ENCODE measurements around the gene PCDHGA12. TPM values are rescaled to one million over a fixed set of nuclear protein-coding genes. Genes with fewer than 3 reads are reported as not detected.

The PCDHGA12 gene
- total and polyA plus RNA-seq, 10 of the 15 experiments (the other 5 are each of a cell fraction or from before 2014, with no cell fraction given), result 0.04 to 0.79 (median 0.36) TPM; not detected in 2

GRCh38 chr5:141475625-141476131 lies 45.4 kb downstream of the PCDHGA12 start, which contains the start of gene PCDHGC3 (continued):
- TF ChIP-seq ATF2 (IDR thresholded peaks at IDR 0.05; ENCODE audit: low read length) (no peak), SMAD5 (IDR thresholded peaks at IDR 0.05; ENCODE audit: low read depth) (no peak), CUX1 (IDR thresholded peaks at IDR 0.05; ENCODE audit: insufficient replicate concordance, low read depth, low read length) (no peak), YBX1 (IDR thresholded peaks at IDR 0.05) (no peak), BCLAF1 (IDR thresholded peaks at IDR 0.05) (no peak), IKZF1 (conservative IDR thresholded peaks at IDR 0.05) (no peak), GABPA (IDR thresholded peaks at IDR 0.05; ENCODE audit: low read depth) (no peak), FOXK2 (IDR thresholded peaks at IDR 0.05) (no peak), TAF1 (IDR thresholded peaks at IDR 0.05; ENCODE audit: borderline replicate concordance, low read depth, low read length) (0 out of 2 replicates have a peak, but pooled peaks have one; percentile 26), NR2C2 (IDR thresholded peaks at IDR 0.05; ENCODE audit: borderline replicate concordance, control insufficient read depth, insufficient read length, low read depth) (no peak), BRCA1 (IDR thresholded peaks at IDR 0.05; ENCODE audit: low read depth, low read length) (no peak), PRDM15 (CRISPR knock-in tag; IDR thresholded peaks at IDR 0.05) (no peak), CHD2 (IDR thresholded peaks at IDR 0.05; ENCODE audit: borderline replicate concordance, low read depth, low read length) (0 out of 2 replicates have a peak, but pooled peaks have one; percentile 27), ZNF622 (IDR thresholded peaks at IDR 0.05) (no peak), NKRF (conservative IDR thresholded peaks at IDR 0.05) (no peak)

Measured in GM12878 (cell line).